A549 (cell line): ENCODE measurements around the gene RAD50. TPM values are rescaled to one million over a fixed set of nuclear protein-coding genes. Genes with fewer than 3 reads are reported as not detected.

Experiments used
- ATAC-seq, 2 experiments: fragments of 200-7000 bp in 1 of 2; fragments of >200 bp in 1 of 2; cut with Nextera tagmentation in 1 of 2; cut with Tn5 transposase in 1 of 2; 3 replicates each; pipeline versions ENCODE4 v1.8.0 to v1.9.1; 2018 to 2020; ENCODE audit warnings: mild to moderate bottlenecking in 1 of 2, moderate library complexity in 1 of 2
- CTCF ChIA-PET: fragments of 300-600 bp; sonication (Branson Sonifier 250); formaldehyde crosslinking; extraction: SDS; loops from one replicate; lab custom pipeline; 2021; ENCODE audit warnings: antibody characterized with exemption, inconsistent platforms; lab: Yijun Ruan, JAX
- POLR2A ChIA-PET: fragments of 350-600 bp; formaldehyde crosslinking; extraction: SDS; loops from one replicate; lab custom pipeline; 2021; ENCODE audit warnings: antibody characterized with exemption, inconsistent platforms; lab: Yijun Ruan, JAX
- DNase-seq, 2 experiments: peaks; one replicate each; pipeline versions ENCODE4 v3.0.0 to v3.0.0-alpha.2; 2011 to 2016; ENCODE audit warnings: low read depth in 1 of 2, low spot score in 1 of 2
- FAIRE-seq: peaks from 2 replicates; lab custom pipeline; 2011; peaks lifted over from hg19 to GRCh38; lab: Jason Lieb, UNC
- H3K27ac ChIP-seq, 2 experiments: fragments of >200 bp; sonication (Bioruptor Twin); formaldehyde crosslinking; 3 replicates each; pipeline ENCODE4 v1.5.1; 2016 to 2017
- H3K4me1 ChIP-seq: fragments of >200 bp; sonication (Bioruptor Twin); formaldehyde crosslinking; 3 replicates; pipeline ENCODE4 v1.6.1; 2016
- H3K4me2 ChIP-seq: fragments of >200 bp; sonication (Bioruptor Twin); formaldehyde crosslinking; 3 replicates; pipeline ENCODE4 v1.6.1; 2016
- H3K4me3 ChIP-seq: fragments of >200 bp; sonication (Bioruptor Twin); formaldehyde crosslinking; 3 replicates; pipeline ENCODE4 v1.5.1; 2016
- H3K9me3 ChIP-seq: fragments of >200 bp; sonication (Bioruptor Twin); formaldehyde crosslinking; 3 replicates; pipeline ENCODE4 v1.6.1; 2016
- CHD4 ChIP-seq: fragments of 200-600 bp; sonication (generic); IDR thresholded peaks from 2 replicates; pipeline ENCODE4 v1.6.1; 2016; ENCODE audit warnings: antibody characterized with exemption, mild to moderate bottlenecking, borderline replicate concordance
- FOSL2 ChIP-seq, 2 experiments: fragments of 450-650 bp in 1 of 2; fragments of >200 bp in 1 of 2; sonication (Bioruptor Twin) in 1 of 2; formaldehyde crosslinking; IDR thresholded peaks; 2 replicates each; pipeline versions ENCODE4 v1.5.0 to v1.6.1; 2016 to 2020; ENCODE audit warnings: mild to moderate bottlenecking in 1 of 2, moderate library complexity in 1 of 2
- HEYL ChIP-seq: fragments of 250-450 bp; sonication (Bioruptor Pico); IDR thresholded peaks from 2 replicates; pipeline ENCODE4 v1.8.0; 2021; ENCODE audit warnings: mild to moderate bottlenecking, moderate library complexity
- HOXA7 ChIP-seq: fragments of 250-450 bp; sonication (Bioruptor Pico); IDR thresholded peaks from 2 replicates; pipeline ENCODE4 v1.5.0; 2020; ENCODE audit warnings: mild to moderate bottlenecking, moderate library complexity
- HOXB5 ChIP-seq: fragments of 250-450 bp; sonication (Bioruptor Pico); IDR thresholded peaks from 2 replicates; pipeline ENCODE4 v1.5.0; 2020; ENCODE audit warnings: mild to moderate bottlenecking, moderate library complexity
- JUN ChIP-seq, 2 experiments: fragments of >200 bp; sonication (Bioruptor Twin); formaldehyde crosslinking; IDR thresholded peaks; 2 replicates in 1 of 2; 3 replicates in 1 of 2; pipeline ENCODE4 v1.6.1; 2016 to 2017
- MAZ ChIP-seq: fragments of 150-350 bp; IDR thresholded peaks from 2 replicates; pipeline ENCODE4 v1.6.1; 2014; ENCODE audit warnings: antibody characterized with exemption, low read depth, low read length, borderline replicate concordance
- NFE2L2 ChIP-seq: fragments of 150-350 bp; conservative IDR thresholded peaks from 2 replicates; pipeline ENCODE4 v1.6.1; 2014; ENCODE audit warnings: low read length
- NR3C1 ChIP-seq: fragments of >200 bp; sonication (Bioruptor Twin); formaldehyde crosslinking; IDR thresholded peaks from 3 replicates; pipeline ENCODE4 v1.6.1; 2017
- PHF8 ChIP-seq: fragments of 200-600 bp; sonication (generic); IDR thresholded peaks from 2 replicates; pipeline ENCODE4 v1.6.1; 2016; ENCODE audit warnings: low read depth, mild to moderate bottlenecking, antibody characterized with exemption, moderate library complexity, borderline replicate concordance
- POLR2A ChIP-seq: IDR thresholded peaks from 2 replicates; pipeline ENCODE4 v1.6.1; 2012; ENCODE audit warnings: mild to moderate bottlenecking, low read length
- RARB ChIP-seq: fragments of 250-450 bp; sonication (Bioruptor Pico); IDR thresholded peaks from 2 replicates; pipeline ENCODE4 v1.8.0; 2021; ENCODE audit warnings: mild to moderate bottlenecking, moderate library complexity
- SMC3 ChIP-seq: fragments of >200 bp; sonication (Bioruptor Twin); formaldehyde crosslinking; IDR thresholded peaks from 3 replicates; pipeline ENCODE4 v1.6.1; 2018; ENCODE audit warnings: inconsistent platforms
- TFCP2L1 ChIP-seq: fragments of 250-450 bp; sonication (Bioruptor Pico); IDR thresholded peaks from 2 replicates; pipeline ENCODE4 v1.5.0; 2021; ENCODE audit warnings: mild to moderate bottlenecking
- TP53 ChIP-seq: fragments of 250-450 bp; sonication (Bioruptor Pico); IDR thresholded peaks from 2 replicates; pipeline ENCODE4 v1.5.0; 2021; ENCODE audit warnings: mild to moderate bottlenecking, moderate library complexity
- USF2 ChIP-seq: fragments of 450-650 bp; IDR thresholded peaks from 2 replicates; pipeline ENCODE4 v1.6.1; 2014; ENCODE audit warnings: antibody characterized with exemption
- ZSCAN20 ChIP-seq: fragments of 250-450 bp; sonication (Bioruptor Pico); IDR thresholded peaks from 2 replicates; pipeline ENCODE4 v1.8.0; 2022; ENCODE audit warnings: mild to moderate bottlenecking, moderate library complexity
- polyA plus RNA-seq, 4 experiments: library from polyadenylated mRNA; depleted of rRNA in 3 of 4; stranded (reverse); fragments of >200 nt; fragmentation: RNase III in 1 of 4; extraction: RNeasy Plus Mini Kit Qiagen cat#74134 plus additional on column Dnase treatment in 1 of 4; gene quantifications; 2 replicates in 3 of 4; 3 replicates in 1 of 4; pipeline ENCODE4 v1.2.3, GENCODE V29; 2011 to 2017
- TF ChIP-seq, protein P1 (sequence below): fragments of 150-350 bp; IDR thresholded peaks from 2 replicates; pipeline ENCODE4 v1.6.1; 2014; ENCODE audit warnings: low read depth, mild to moderate bottlenecking, low read length
- TF ChIP-seq, protein P2 (sequence below): IDR thresholded peaks from 2 replicates; pipeline ENCODE4 v1.6.1; 2012

The RAD50 gene
- polyA plus RNA-seq, 2 of the 4 experiments (the other 2 are of a cell fraction): 39.6 to 81.5 TPM

- Histone ChIP-seq H3K27ac (peak overlapping the region in 1 of 2 experiments; percentile 9; a peak in 2 of 6 replicates), H3K4me3 (no peak overlapping the region), H3K4me1 (peaks cover 5% of the 10 kb centered on the region; the same call in 1 of the 3 replicates), H3K4me2 (no peak overlapping the region; the same call in 2 of the 3 replicates), H3K9me3 (no peaks in the 10 kb centered on the region)
- TF ChIP-seq RARB (CRISPR knock-in tag): no peak
- TF ChIP-seq, protein P1, sequence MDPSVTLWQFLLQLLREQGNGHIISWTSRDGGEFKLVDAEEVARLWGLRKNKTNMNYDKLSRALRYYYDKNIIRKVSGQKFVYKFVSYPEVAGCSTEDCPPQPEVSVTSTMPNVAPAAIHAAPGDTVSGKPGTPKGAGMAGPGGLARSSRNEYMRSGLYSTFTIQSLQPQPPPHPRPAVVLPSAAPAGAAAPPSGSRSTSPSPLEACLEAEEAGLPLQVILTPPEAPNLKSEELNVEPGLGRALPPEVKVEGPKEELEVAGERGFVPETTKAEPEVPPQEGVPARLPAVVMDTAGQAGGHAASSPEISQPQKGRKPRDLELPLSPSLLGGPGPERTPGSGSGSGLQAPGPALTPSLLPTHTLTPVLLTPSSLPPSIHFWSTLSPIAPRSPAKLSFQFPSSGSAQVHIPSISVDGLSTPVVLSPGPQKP: no peak
- no peak for TF ChIP-seq NR3C1
- TF ChIP-seq, protein P2, sequence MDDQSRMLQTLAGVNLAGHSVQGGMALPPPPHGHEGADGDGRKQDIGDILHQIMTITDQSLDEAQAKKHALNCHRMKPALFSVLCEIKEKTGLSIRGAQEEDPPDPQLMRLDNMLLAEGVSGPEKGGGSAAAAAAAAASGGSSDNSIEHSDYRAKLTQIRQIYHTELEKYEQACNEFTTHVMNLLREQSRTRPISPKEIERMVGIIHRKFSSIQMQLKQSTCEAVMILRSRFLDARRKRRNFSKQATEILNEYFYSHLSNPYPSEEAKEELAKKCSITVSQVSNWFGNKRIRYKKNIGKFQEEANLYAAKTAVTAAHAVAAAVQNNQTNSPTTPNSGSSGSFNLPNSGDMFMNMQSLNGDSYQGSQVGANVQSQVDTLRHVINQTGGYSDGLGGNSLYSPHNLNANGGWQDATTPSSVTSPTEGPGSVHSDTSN: no peak
- no peak for TF ChIP-seq HEYL (CRISPR knock-in tag)
- no peak for TF ChIP-seq POLR2A
- TF ChIP-seq PHF8: no peak
- no peak for TF ChIP-seq SMC3
- no peak for TF ChIP-seq FOSL2 (IDR thresholded peaks at IDR 0.05)
- no peak for TF ChIP-seq FOSL2 (CRISPR knock-in tag; IDR thresholded peaks at IDR 0.05)
- no peak for TF ChIP-seq HOXA7 (CRISPR knock-in tag)
- no peak for TF ChIP-seq MAZ
- TF ChIP-seq USF2: no peak
- no peak for TF ChIP-seq ZSCAN20
- no peak for TF ChIP-seq JUN (IDR thresholded peaks at IDR 0.05)
- TF ChIP-seq NFE2L2: no peak
- no peak for TF ChIP-seq TP53
- TF ChIP-seq TFCP2L1: no peak
- TF ChIP-seq HOXB5: no peak
- no peak for TF ChIP-seq CHD4
- DNase-seq: no peak
- ATAC-seq: no peak
- POLR2A ChIA-PET: no interaction called here
- CTCF ChIA-PET: no interaction called here
- FAIRE-seq: no peak
Observed at GRCh38 chr5:132692632-132692967, 135.8 kb downstream of the RAD50 start.

Other genes with a start within 250 kb of the RAD50 start
- 35.3 and 44.8 TPM in 2 replicates for gene SLC22A5, start 187.3 kb upstream of the RAD50 start, polyA plus RNA-seq (2011; rRNA removed)
- 27.4 to 33.2 TPM (median 28.4 TPM) in 3 replicates for gene SLC22A5, start 187.3 kb upstream of the RAD50 start, polyA plus RNA-seq (2017; fragmentation: RNase III; extraction: RNeasy Plus Mini Kit Qiagen cat#74134 plus additional on column Dnase treatment)
- gene IRF1, start 66.2 kb upstream of the RAD50 start, polyA plus RNA-seq (2011; rRNA removed): 10.9 and 11.2 TPM in 2 replicates
- gene IRF1, start 66.2 kb upstream of the RAD50 start, polyA plus RNA-seq (2017; fragmentation: RNase III; extraction: RNeasy Plus Mini Kit Qiagen cat#74134 plus additional on column Dnase treatment): 13.3 to 15.5 TPM (median 15.1 TPM) in 3 replicates
- gene IL5, start 13.5 kb upstream of the RAD50 start, polyA plus RNA-seq (2011; rRNA removed): not detected in 2 replicates
- not detected in 3 replicates for gene IL5, start 13.5 kb upstream of the RAD50 start, polyA plus RNA-seq (2017; fragmentation: RNase III; extraction: RNeasy Plus Mini Kit Qiagen cat#74134 plus additional on column Dnase treatment)
- not detected in 2 replicates for gene IL13, start 101.2 kb downstream of the RAD50 start, polyA plus RNA-seq (2011; rRNA removed)
- gene IL13, start 101.2 kb downstream of the RAD50 start, polyA plus RNA-seq (2017; fragmentation: RNase III; extraction: RNeasy Plus Mini Kit Qiagen cat#74134 plus additional on column Dnase treatment): 0.08 to 0.13 TPM in 2 of 3 replicates, not detected in the other
- not detected in 2 replicates for gene IL4, start 117.0 kb downstream of the RAD50 start, polyA plus RNA-seq (2011; rRNA removed)
- gene IL4, start 117.0 kb downstream of the RAD50 start, polyA plus RNA-seq (2017; fragmentation: RNase III; extraction: RNeasy Plus Mini Kit Qiagen cat#74134 plus additional on column Dnase treatment): not detected in 3 replicates
- gene KIF3A, start 180.6 kb downstream of the RAD50 start, polyA plus RNA-seq (2011; rRNA removed): 17.2 and 20.5 TPM in 2 replicates
- 12.8 to 15.6 TPM (median 13.8 TPM) in 3 replicates for gene KIF3A, start 180.6 kb downstream of the RAD50 start, polyA plus RNA-seq (2017; fragmentation: RNase III; extraction: RNeasy Plus Mini Kit Qiagen cat#74134 plus additional on column Dnase treatment)
- 0.17 and 0.33 TPM in 2 replicates for gene CCNI2, start 190.4 kb downstream of the RAD50 start, polyA plus RNA-seq (2011; rRNA removed)
- 0.07 to 0.26 TPM (median 0.17 TPM) in 3 replicates for gene CCNI2, start 190.4 kb downstream of the RAD50 start, polyA plus RNA-seq (2017; fragmentation: RNase III; extraction: RNeasy Plus Mini Kit Qiagen cat#74134 plus additional on column Dnase treatment)
- 29.2 and 29.6 TPM in 2 replicates for gene SEPTIN8, start 220.3 kb downstream of the RAD50 start, polyA plus RNA-seq (2011; rRNA removed)
- gene SEPTIN8, start 220.3 kb downstream of the RAD50 start, polyA plus RNA-seq (2017; fragmentation: RNase III; extraction: RNeasy Plus Mini Kit Qiagen cat#74134 plus additional on column Dnase treatment): 19.0 to 21.7 TPM (median 20.8 TPM) in 3 replicates